Testis (tissue), 5 donors: ENCODE data around the gene CTDSPL. TPM values are rescaled to one million over a fixed set of nuclear protein-coding genes. Genes with fewer than 3 reads are reported as not detected.
"Not testable (repeated sequence)": the region's sequence is repeated elsewhere in the genome, so short reads cannot be mapped to it uniquely, and the experiment has no call there.

Experiments used
- DNase-seq: peaks from one replicate; pipeline ENCODE4 v3.0.0-alpha.2; 2019
- H3K27ac ChIP-seq, 2 donors: fragments of 200-600 bp; sonication (generic); one replicate each; pipeline ENCODE4 v1.5.1; 2019
- H3K27me3 ChIP-seq: fragments of 200-600 bp; sonication (generic); one replicate; pipeline ENCODE4 v1.5.1; 2019
- H3K36me3 ChIP-seq: fragments of 200-600 bp; sonication (generic); one replicate; pipeline ENCODE4 v1.5.1; 2017; ENCODE audit warnings: low read depth; ENCODE audit errors: missing control alignments
- H3K4me1 ChIP-seq: fragments of 200-600 bp; sonication (generic); one replicate; pipeline ENCODE4 v1.5.1; 2019
- H3K4me3 ChIP-seq, 2 donors: fragments of 200-600 bp; sonication (generic); one replicate each; pipeline ENCODE4 v1.5.1; 2017 to 2019
- H3K9me3 ChIP-seq: fragments of 200-600 bp; sonication (generic); one replicate; pipeline ENCODE4 v1.5.1; 2017
- POLR2A ChIP-seq: fragments of 450-650 bp; IDR thresholded peaks from one replicate; pipeline ENCODE4 v1.6.1; 2017; ENCODE audit warnings: antibody characterized with exemption, mild to moderate bottlenecking, moderate library complexity
- WGBS, 2 donors: methylation state at CpG; one replicate each; pipeline ENCODE4 v1.1.5; 2018; 5-methylcytosine and 5-hydroxymethylcytosine counted together
- intact Hi-C: fragments of 100-400 bp; cut with DNase I; formaldehyde crosslinking; loops from one replicate; pipeline ENCODE4 v1.15.1; 2023; ENCODE audit warnings: low total_unique reads
- long read RNA-seq, 2 donors: transcript quantifications; one replicate each; lab custom pipeline, GENCODE V29; 2026
- polyA plus RNA-seq: library from polyadenylated mRNA; stranded (reverse); fragments of 350-450 nt; fragmentation: Illumina TruSeq; extraction: RNeasy Lipid Tissue Mini Kit (QIAGEN cat#74804); gene quantifications from one replicate; pipeline ENCODE4 v1.2.3, GENCODE V29; 2014; ENCODE audit warnings: low read depth, low replicate concordance; ENCODE audit not compliant: insufficient read depth
- total RNA-seq, 2 donors: library from RNA; depleted of rRNA; stranded (reverse); fragments of >200 nt; gene quantifications; one replicate each; pipeline ENCODE4 v1.2.3, GENCODE V29; 2016
- TF ChIP-seq, protein P1 (sequence below), 3 experiments: fragments of 450-650 bp in 2 of 3; fragments of 200-600 bp in 1 of 3; sonication (generic) in 1 of 3; IDR thresholded peaks; one replicate each; pipeline ENCODE4 v1.5.1; 2016 to 2019; ENCODE audit warnings: antibody characterized with exemption in 3 of 3, mild to moderate bottlenecking in 2 of 3, moderate library complexity in 1 of 3

The CTDSPL gene, protein sequence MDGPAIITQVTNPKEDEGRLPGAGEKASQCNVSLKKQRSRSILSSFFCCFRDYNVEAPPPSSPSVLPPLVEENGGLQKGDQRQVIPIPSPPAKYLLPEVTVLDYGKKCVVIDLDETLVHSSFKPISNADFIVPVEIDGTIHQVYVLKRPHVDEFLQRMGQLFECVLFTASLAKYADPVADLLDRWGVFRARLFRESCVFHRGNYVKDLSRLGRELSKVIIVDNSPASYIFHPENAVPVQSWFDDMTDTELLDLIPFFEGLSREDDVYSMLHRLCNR
- total RNA-seq (10 to 100 TPM; 32.4 to 43.0 TPM), polyA plus RNA-seq (24.4 TPM)
- long read RNA-seq, donor 1, full-length matches to known transcripts = 8 of 17 reads
- long read RNA-seq, donor 1, partial matches to known transcripts = 9 of 17 reads
- long read RNA-seq, donor 1, other reads (novel, unspliced or antisense) = 0 of 17 reads
- long read RNA-seq, donor 2, full-length matches to known transcripts = 11 of 11 reads
- long read RNA-seq, donor 2, partial matches to known transcripts = 0 of 11 reads
- long read RNA-seq, donor 2, other reads (novel, unspliced or antisense) = 0 of 11 reads

DNA sequence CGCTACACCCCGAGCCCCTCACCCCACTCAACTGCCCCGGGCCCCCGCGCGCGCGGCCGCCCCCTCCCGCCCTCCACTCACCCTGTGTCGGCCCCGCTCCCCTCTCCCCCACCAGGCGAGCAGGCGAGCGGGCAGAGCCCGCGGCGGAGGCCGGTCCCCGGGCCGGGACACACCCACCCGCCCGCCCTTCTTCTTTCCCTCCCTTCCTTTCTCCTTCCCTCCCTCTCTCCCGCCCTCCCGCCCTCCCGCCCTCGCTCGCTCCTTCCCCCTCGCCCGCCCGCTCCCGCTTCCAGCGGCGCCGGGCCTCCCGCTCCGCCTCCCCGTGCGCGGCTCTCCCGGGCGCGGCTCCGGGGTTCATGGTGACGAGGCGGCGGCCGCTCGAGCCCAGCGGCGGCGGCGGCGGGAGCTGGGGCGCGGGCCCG, at the start of gene CTDSPL:
Gene CTDSPL, plus strand, starts transcription at position 261 of the 422 bp plus-strand sequence. CDS start 320 bp downstream, outside the sequence.
- intact Hi-C loops = no loop called here
- Histone ChIP-seq H3K27ac (peak within 1 kb of the TSS; percentile 77 to 93), H3K27me3 (no peaks in the 10 kb centered on the region), H3K4me3 (peak within 1 kb of the TSS; percentile 72 to 77), H3K4me1 (peaks cover 14% of the 10 kb centered on the region), H3K36me3 (no peaks in the 10 kb centered on the region), H3K9me3 (no peaks in the 10 kb centered on the region)
- 1 to 4% methylated on average over 5 to 15 of the region's 57 CpGs for WGBS, 2 donors
- TF ChIP-seq, protein P1, sequence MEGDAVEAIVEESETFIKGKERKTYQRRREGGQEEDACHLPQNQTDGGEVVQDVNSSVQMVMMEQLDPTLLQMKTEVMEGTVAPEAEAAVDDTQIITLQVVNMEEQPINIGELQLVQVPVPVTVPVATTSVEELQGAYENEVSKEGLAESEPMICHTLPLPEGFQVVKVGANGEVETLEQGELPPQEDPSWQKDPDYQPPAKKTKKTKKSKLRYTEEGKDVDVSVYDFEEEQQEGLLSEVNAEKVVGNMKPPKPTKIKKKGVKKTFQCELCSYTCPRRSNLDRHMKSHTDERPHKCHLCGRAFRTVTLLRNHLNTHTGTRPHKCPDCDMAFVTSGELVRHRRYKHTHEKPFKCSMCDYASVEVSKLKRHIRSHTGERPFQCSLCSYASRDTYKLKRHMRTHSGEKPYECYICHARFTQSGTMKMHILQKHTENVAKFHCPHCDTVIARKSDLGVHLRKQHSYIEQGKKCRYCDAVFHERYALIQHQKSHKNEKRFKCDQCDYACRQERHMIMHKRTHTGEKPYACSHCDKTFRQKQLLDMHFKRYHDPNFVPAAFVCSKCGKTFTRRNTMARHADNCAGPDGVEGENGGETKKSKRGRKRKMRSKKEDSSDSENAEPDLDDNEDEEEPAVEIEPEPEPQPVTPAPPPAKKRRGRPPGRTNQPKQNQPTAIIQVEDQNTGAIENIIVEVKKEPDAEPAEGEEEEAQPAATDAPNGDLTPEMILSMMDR (IDR thresholded peaks at IDR 0.05) = no peak
- no peak for TF ChIP-seq POLR2A
- no peak for DNase-seq

DNA sequence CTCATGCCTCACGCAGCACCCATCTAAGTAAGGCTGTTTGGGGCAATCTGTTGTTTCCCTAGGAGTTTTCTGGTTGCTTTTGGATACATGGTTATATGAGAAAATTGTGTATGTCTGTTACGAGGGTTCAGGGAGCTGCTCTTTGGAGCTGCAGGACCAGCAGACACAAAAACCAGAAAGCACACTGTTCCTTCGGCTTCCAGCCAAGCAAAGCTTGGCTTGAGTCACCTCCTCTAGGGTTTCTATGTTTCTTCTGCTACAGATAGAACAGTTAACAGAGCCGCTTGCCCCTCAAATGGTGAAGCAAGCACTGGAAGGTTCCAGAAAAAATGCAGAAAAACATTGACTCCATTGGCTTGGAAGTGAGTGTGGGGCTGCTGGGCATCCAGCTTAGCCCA, 49.2 kb upstream of the CTDSPL start:
- intact Hi-C loops = no loop called here
- no peaks in the 10 kb centered on the region for H3K27me3 ChIP-seq
- H3K9me3 ChIP-seq = no peaks in the 10 kb centered on the region
- WGBS, 2 donors = 49 to 71% methylated on average over 4 of the region's 4 CpGs
- no peaks in the 10 kb centered on the region for H3K36me3 ChIP-seq
- peak overlapping the region; percentile 66 to 76 for H3K27ac ChIP-seq
- DNase-seq = peak; percentile 74
- peaks cover 33% of the 10 kb centered on the region for H3K4me1 ChIP-seq
- no peak overlapping the region for H3K4me3 ChIP-seq
- no peak for TF ChIP-seq POLR2A
- TF ChIP-seq, protein P1 (IDR thresholded peaks at IDR 0.05) = no peak

DNA sequence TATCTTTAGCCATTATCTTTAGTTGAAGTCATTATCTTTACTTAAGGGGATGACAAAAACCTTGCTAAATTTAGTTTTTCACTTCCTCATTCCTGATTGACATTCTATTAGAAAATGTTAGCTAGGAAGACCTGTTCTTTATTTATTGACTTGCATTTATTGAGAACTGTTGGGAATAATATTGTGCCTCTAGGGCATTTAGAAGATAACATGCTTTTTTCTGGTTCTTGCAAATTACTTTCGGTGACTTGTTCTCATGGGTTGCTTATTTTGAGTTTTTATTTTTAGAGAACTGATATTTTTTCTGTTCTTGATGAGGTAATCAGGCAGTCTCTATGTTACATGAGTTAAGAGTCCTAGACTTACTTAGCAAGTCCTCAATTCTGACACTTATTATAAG, 48.3 kb upstream of the CTDSPL start:
- intact Hi-C loops = no loop called here
- Histone ChIP-seq H3K36me3 (no peaks in the 10 kb centered on the region), H3K9me3 (no peaks in the 10 kb centered on the region), H3K4me3 (no peak overlapping the region), H3K4me1 (peaks cover 33% of the 10 kb centered on the region), H3K27me3 (no peaks in the 10 kb centered on the region), H3K27ac (peak overlapping the region; percentile 66 to 76)
- 45 to 58% methylated on average over 1 of the region's 1 CpG for WGBS, 2 donors
- TF ChIP-seq, protein P1 (IDR thresholded peaks at IDR 0.05) = no peak
- TF ChIP-seq POLR2A = no peak
- no peak for DNase-seq

DNA sequence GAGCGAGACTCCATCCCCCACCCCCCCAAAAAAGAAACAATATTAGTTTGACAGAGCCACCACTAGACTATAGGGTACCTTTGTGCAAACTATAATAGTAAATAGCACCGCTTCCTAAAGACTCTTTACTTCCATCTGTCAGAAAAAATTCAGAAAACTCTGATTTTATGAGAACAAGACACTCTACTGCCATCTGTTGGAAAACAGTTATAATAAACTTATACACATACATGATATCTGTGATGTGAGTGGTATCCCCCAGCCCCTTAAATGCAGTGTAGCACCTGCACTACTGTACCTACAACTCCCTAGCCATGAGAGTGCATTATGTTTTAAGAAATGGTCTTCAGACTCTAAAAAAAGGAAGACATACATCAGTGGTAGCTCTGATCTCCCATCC, 47.1 kb upstream of the CTDSPL start:
- intact Hi-C loops = no loop called here
- peaks cover 33% of the 10 kb centered on the region for H3K4me1 ChIP-seq

DNA sequence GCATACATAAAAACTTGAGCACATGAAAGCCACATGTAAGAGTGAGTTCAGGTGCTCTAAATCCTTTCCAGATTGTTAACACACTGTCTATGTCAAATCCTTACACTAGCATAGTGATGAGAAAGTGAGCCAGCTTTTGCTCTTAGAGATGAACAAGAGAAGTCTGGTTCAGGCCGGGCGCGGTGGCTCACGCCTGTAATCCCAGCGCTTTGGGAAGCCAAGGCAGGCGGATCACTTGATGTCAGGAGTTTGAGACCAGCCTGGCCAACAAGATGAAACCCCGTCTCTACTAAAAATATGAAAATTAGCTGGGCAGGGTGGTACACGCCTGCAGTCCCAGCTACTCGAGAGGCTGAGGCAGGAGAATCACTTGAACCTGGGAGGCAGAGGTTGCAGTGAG, 46.5 kb upstream of the CTDSPL start:
- 95 to 96% methylated on average over 9 of the region's 9 CpGs for WGBS, 2 donors
- DNase-seq, H3K9me3 ChIP-seq, H3K4me3 ChIP-seq, H3K27me3 ChIP-seq, intact Hi-C loops, H3K36me3 ChIP-seq: not testable (repeated sequence)
- Histone ChIP-seq H3K4me1 (peaks cover 33% of the 10 kb centered on the region), H3K27ac (peak overlapping the region in 1 of 2 donors; percentile 76)

More for the DNA sequence above, 47.1 kb upstream of the CTDSPL start:
- peak overlapping the region in 1 of 2 donors; percentile 76 for H3K27ac ChIP-seq
- no peaks in the 10 kb centered on the region for H3K27me3 ChIP-seq
- no peaks in the 10 kb centered on the region for H3K9me3 ChIP-seq
- 61 to 89% methylated on average over 2 of the region's 2 CpGs for WGBS, 2 donors
- no peaks in the 10 kb centered on the region for H3K36me3 ChIP-seq
- DNase-seq = no peak
- no peak overlapping the region for H3K4me3 ChIP-seq
- no peak for TF ChIP-seq POLR2A
- TF ChIP-seq, protein P1 (IDR thresholded peaks at IDR 0.05) = peak in 2 of 3 experiments; percentile 10 to 34
